K562 (cell line): ENCODE results near the gene MLN. TPM values are rescaled to one million over a fixed set of nuclear protein-coding genes. Genes with fewer than 3 reads are reported as not detected.

Experiments used
- DDX20 ChIP-seq: fragments of 450-650 bp; IDR thresholded peaks from 2 replicates; pipeline ENCODE4 v1.6.1; 2016; ENCODE audit warnings: missing genetic modification characterization, low read depth, mild to moderate bottlenecking, missing compliant biosample characterization, moderate library complexity
- EP400 ChIP-seq: fragments of 450-650 bp; IDR thresholded peaks from 2 replicates; pipeline ENCODE4 v1.6.1; 2017; ENCODE audit warnings: antibody characterized with exemption, mild to moderate bottlenecking, moderate library complexity
- EZH2 ChIP-seq: IDR thresholded peaks from 2 replicates; pipeline ENCODE4 v1.6.1; 2012; ENCODE audit warnings: low read depth, mild to moderate bottlenecking, inconsistent platforms, low read length, borderline replicate concordance
- FOXK1 ChIP-seq: sonication (generic); formaldehyde crosslinking; IDR thresholded peaks from 2 replicates; pipeline ENCODE4 v1.8.0; 2022; ENCODE audit warnings: missing genetic modification reagents, mild to moderate bottlenecking, borderline replicate concordance
- FOXP1 ChIP-seq: sonication (generic); formaldehyde crosslinking; IDR thresholded peaks from 2 replicates; pipeline ENCODE4 v1.8.0; 2022; ENCODE audit warnings: mild to moderate bottlenecking, missing genetic modification reagents
- FOXP4 ChIP-seq: sonication (generic); formaldehyde crosslinking; IDR thresholded peaks from 2 replicates; pipeline ENCODE4 v1.8.0; 2022; ENCODE audit warnings: mild to moderate bottlenecking, missing genetic modification reagents, borderline replicate concordance
- GTF2F1 ChIP-seq: IDR thresholded peaks from 2 replicates; pipeline ENCODE4 v1.6.1; 2011; ENCODE audit warnings: low read depth, low read length, improper control_type of control experiment
- HDAC1 ChIP-seq, 2 experiments: fragments of 450-650 bp; IDR thresholded peaks; 2 replicates each; pipeline ENCODE4 v1.6.1; 2016 to 2017; ENCODE audit warnings: inconsistent platforms in 1 of 2, mild to moderate bottlenecking in 1 of 2, moderate library complexity in 1 of 2
- HDAC6 ChIP-seq: IDR thresholded peaks from 2 replicates; pipeline ENCODE4 v1.6.1; 2012; ENCODE audit warnings: low read depth, mild to moderate bottlenecking, control low read depth, inconsistent platforms, low read length, moderate library complexity
- HES1 ChIP-seq: fragments of 450-650 bp; IDR thresholded peaks from 2 replicates; pipeline ENCODE4 v1.6.1; 2016; ENCODE audit warnings: low read depth, mild to moderate bottlenecking, moderate library complexity
- IRF2 ChIP-seq: sonication (generic); formaldehyde crosslinking; IDR thresholded peaks from 2 replicates; pipeline ENCODE4 v1.8.1; 2022; ENCODE audit warnings: mild to moderate bottlenecking, missing genetic modification reagents
- IRF9 ChIP-seq: fragments of 450-650 bp; IDR thresholded peaks from 2 replicates; pipeline ENCODE4 v1.6.1; 2016; ENCODE audit warnings: missing biosample characterization, missing genetic modification characterization
- KHSRP ChIP-seq: fragments of 450-650 bp; IDR thresholded peaks from 2 replicates; pipeline ENCODE4 v1.6.1; 2017
- MAFG ChIP-seq: fragments of 450-650 bp; conservative IDR thresholded peaks from 2 replicates; pipeline ENCODE4 v1.6.1; 2016; ENCODE audit warnings: missing genetic modification characterization, missing compliant biosample characterization
- NCOA4 ChIP-seq: fragments of 450-650 bp; IDR thresholded peaks from 2 replicates; pipeline ENCODE4 v1.6.1; 2018; ENCODE audit warnings: mild to moderate bottlenecking; ENCODE audit not compliant: partially characterized antibody
- NFIX ChIP-seq: fragments of 250-450 bp; sonication (Bioruptor Pico); IDR thresholded peaks from 2 replicates; pipeline ENCODE4 v1.4.0; 2020; ENCODE audit warnings: low read depth, mild to moderate bottlenecking, moderate library complexity
- NR2F6 ChIP-seq: fragments of 450-650 bp; formaldehyde crosslinking; IDR thresholded peaks from 2 replicates; pipeline ENCODE4 v1.4.0; 2020; ENCODE audit warnings: mild to moderate bottlenecking
- RHOXF2B ChIP-seq: fragments of 250-450 bp; sonication (Bioruptor Pico); conservative IDR thresholded peaks from 2 replicates; pipeline ENCODE4 v1.5.1; 2021
- SAP30 ChIP-seq: fragments of 200-600 bp; sonication (generic); IDR thresholded peaks from 2 replicates; pipeline ENCODE4 v1.6.1; 2012; ENCODE audit warnings: borderline replicate concordance, low read depth, mild to moderate bottlenecking, moderate library complexity, low read length, control low read depth, inconsistent platforms; ENCODE audit not compliant: insufficient read depth, poor library complexity, severe bottlenecking
- TCFL5 ChIP-seq: fragments of 250-450 bp; sonication (Bioruptor Pico); conservative IDR thresholded peaks from 2 replicates; pipeline ENCODE4 v1.6.1; 2021; ENCODE audit warnings: mild to moderate bottlenecking, moderate library complexity, matching md5 sums
- WHSC1 ChIP-seq: IDR thresholded peaks from one replicate; pipeline ENCODE4 v1.6.1; 2012; ENCODE audit warnings: low read length, control low read depth, inconsistent platforms
- ZBTB2 ChIP-seq: fragments of 450-650 bp; IDR thresholded peaks from 2 replicates; pipeline ENCODE4 v1.6.1; 2016; ENCODE audit warnings: antibody characterized with exemption
- ZFX ChIP-seq: sonication (generic); formaldehyde crosslinking; IDR thresholded peaks from 2 replicates; pipeline ENCODE4 v1.8.0; 2022; ENCODE audit warnings: mild to moderate bottlenecking, missing genetic modification reagents, moderate library complexity
- ZNF184 ChIP-seq: sonication (generic); formaldehyde crosslinking; IDR thresholded peaks from 2 replicates; pipeline ENCODE4 v1.5.0; 2020; ENCODE audit warnings: missing genetic modification reagents
- ZNF77 ChIP-seq: fragments of 250-450 bp; sonication (Bioruptor Pico); IDR thresholded peaks from 2 replicates; pipeline ENCODE4 v1.5.0; 2020
- polyA plus RNA-seq, 8 experiments: library from polyadenylated mRNA; depleted of rRNA in 4 of 8; stranded (reverse) in 5 of 8; unstranded in 3 of 8; fragments of >200 nt; fragmentation: Nextera tagmentation in 2 of 8; fragmentation: Illumina TruSeq in 1 of 8; extraction: Ambion mirVana in 2 of 8; extraction: Trizol in 1 of 8; gene quantifications; 2 replicates each; pipeline versions ENCODE4 v1.2.1 to v1.2.3, GENCODE V29; 2011 to 2014; ENCODE audit warnings: inconsistent platforms in 1 of 8, missing spikeins in 1 of 8
- total RNA-seq, 7 experiments: library from RNA; depleted of rRNA in 6 of 7; stranded (reverse); fragments of >200 nt in 6 of 7; fragmentation: Illumina TruSeq in 2 of 7; extraction: Trizol in 2 of 7; gene quantifications; 2 replicates each; pipeline versions ENCODE4 v1.2.1 to v1.2.3, GENCODE V29; 2011 to 2021; ENCODE audit warnings: low replicate concordance in 1 of 7

Gene MLN
- total and polyA plus RNA-seq, 9 of the 15 experiments (the other 6 are each of a cell fraction or from before 2014, with no cell fraction given), result not detected

- TF ChIP-seq HES1, result peak; percentile 54; the same call in 1 of the 2 replicates
- TF ChIP-seq NCOA4, result no peak
- TF ChIP-seq GTF2F1, result no peak
- no peak for TF ChIP-seq ZNF77 (CRISPR knock-in tag)
- TF ChIP-seq FOXK1, result no peak
- TF ChIP-seq KHSRP, result no peak
- TF ChIP-seq ZFX (CRISPR knock-in tag), result peak; percentile 93
- TF ChIP-seq NR2F6 (CRISPR knock-in tag), result no peak
- peak; percentile 72; the same call in 1 of the 2 replicates for TF ChIP-seq DDX20
- peak; percentile 86 for TF ChIP-seq EP400
- TF ChIP-seq MAFG, result no peak
- no peak for TF ChIP-seq WHSC1
- no peak for TF ChIP-seq HDAC6
- TF ChIP-seq ZNF184 (CRISPR knock-in tag), result no peak
- TF ChIP-seq IRF2 (CRISPR knock-in tag), result no peak
- TF ChIP-seq NFIX (CRISPR knock-in tag), result no peak
- TF ChIP-seq ZBTB2, result peak; percentile 68; the same call in 1 of the 2 replicates
- no peak for TF ChIP-seq FOXP4 (CRISPR knock-in tag)
- peak; percentile 68; the same call in 1 of the 2 replicates for TF ChIP-seq TCFL5
- no peak; the same call in 1 of the 2 replicates for TF ChIP-seq FOXP1 (CRISPR knock-in tag)
- peak; percentile 99 for TF ChIP-seq SAP30
- TF ChIP-seq EZH2, result no peak
- peak; percentile 61; the same call in 1 of the 2 replicates for TF ChIP-seq IRF9 (tag)
- TF ChIP-seq HDAC1 (IDR thresholded peaks at IDR 0.05), result no peak
- TF ChIP-seq RHOXF2B, result no peak
Observed at GRCh38 chr6:33788694-33789549, 14.9 kb downstream of the MLN start, which contains the start of gene LEMD2 (continued).
